GM12878 (cell line): ENCODE results near the gene MBD6. TPM values are rescaled to one million over a fixed set of nuclear protein-coding genes. Genes with fewer than 3 reads are reported as not detected.

Experiments used
- ATAC-seq: fragments of 200-7000 bp; cut with Tn5 transposase; 3 replicates; pipeline ENCODE4 v1.9.1; 2020; ENCODE audit warnings: mild to moderate bottlenecking, moderate library complexity
- BruUV-seq: library from RNA; stranded (reverse); fragments of 400-500 nt; replicated peaks from 2 replicates; lab custom pipeline; 2021; lab: Mats Ljungman, UMichigan
- CTCF ChIA-PET: fragments of 300-600 bp; sonication (Branson Sonifier 250); formaldehyde crosslinking; extraction: SDS; loops from one replicate; lab custom pipeline; 2021; ENCODE audit warnings: inconsistent platforms; lab: Yijun Ruan, JAX
- POLR2A ChIA-PET: fragments of 350-600 bp; formaldehyde crosslinking; extraction: SDS; loops from one replicate; lab custom pipeline; 2021; ENCODE audit warnings: inconsistent platforms; lab: Charles Lee
- RAD21 ChIA-PET: fragments of 300-600 bp; sonication (Branson Sonifier 250); formaldehyde crosslinking; loops from one replicate; lab custom pipeline; 2023; ENCODE audit warnings: antibody characterized with exemption; ENCODE audit not compliant: unreplicated experiment; lab: Charles Lee
- SMC1A ChIA-PET: fragments of 300-600 bp; sonication (Branson Sonifier 250); formaldehyde crosslinking; loops from one replicate; lab custom pipeline; 2023; ENCODE audit not compliant: unreplicated experiment, uncharacterized antibody; lab: Charles Lee
- DNase-seq: peaks from one replicate; pipeline ENCODE4 v3.0.0-alpha.2; 2011; ENCODE audit warnings: low read depth, low spot score
- FAIRE-seq: peaks from 3 replicates; lab custom pipeline; 2011; peaks lifted over from hg19 to GRCh38; lab: Jason Lieb, UNC
- H2AFZ ChIP-seq: 2 replicates; pipeline ENCODE4 v1.6.0; 2011; ENCODE audit warnings: low read depth, low read length, control low read depth; ENCODE audit not compliant: control insufficient read depth
- H3K27ac ChIP-seq: 2 replicates; pipeline ENCODE4 v1.5.1; 2011; ENCODE audit warnings: control low read depth; ENCODE audit not compliant: control insufficient read depth, insufficient read depth
- H3K27me3 ChIP-seq, 2 experiments: replicated peaks in 1 of 2; 2 replicates each; pipeline versions ENCODE4 v1.6.0 to v1.6.1; 2011; ENCODE audit warnings: low read length in 1 of 2; ENCODE audit not compliant: control insufficient read depth in 2 of 2, insufficient read depth in 2 of 2
- H3K36me3 ChIP-seq, 2 experiments: 2 replicates each; pipeline ENCODE4 v1.5.1; 2011; ENCODE audit warnings: low read length in 1 of 2; ENCODE audit not compliant: control insufficient read depth in 2 of 2, insufficient read depth in 2 of 2
- H3K4me1 ChIP-seq: 2 replicates; pipeline ENCODE4 v1.6.1; 2011; ENCODE audit warnings: mild to moderate bottlenecking, low read length, moderate library complexity, mixed read lengths; ENCODE audit not compliant: control insufficient read depth, insufficient read depth
- H3K4me2 ChIP-seq: 2 replicates; pipeline ENCODE4 v1.6.0; 2011; ENCODE audit warnings: control low read depth; ENCODE audit not compliant: control insufficient read depth, insufficient read depth
- H3K4me3 ChIP-seq: fragments of 200-600 bp; sonication (generic); 2 replicates; pipeline ENCODE4 v1.5.1; 2016
- H3K79me2 ChIP-seq: 2 replicates; pipeline ENCODE4 v1.6.0; 2011; ENCODE audit warnings: low read length; ENCODE audit not compliant: control insufficient read depth, insufficient read depth
- H3K9ac ChIP-seq: 2 replicates; pipeline ENCODE4 v1.8.0; 2011; ENCODE audit warnings: low read length, control low read depth, mixed read lengths; ENCODE audit not compliant: control insufficient read depth, insufficient read depth
- H3K9me3 ChIP-seq: replicated peaks from 3 replicates; pipeline ENCODE4 v1.5.1; 2011; ENCODE audit warnings: mild to moderate bottlenecking, low read length; ENCODE audit not compliant: control insufficient read depth, insufficient read depth
- H4K20me1 ChIP-seq: 2 replicates; pipeline ENCODE4 v1.6.0; 2011; ENCODE audit not compliant: control insufficient read depth, insufficient read depth
- BMI1 ChIP-seq: fragments of 450-650 bp; IDR thresholded peaks from 2 replicates; pipeline ENCODE4 v1.6.1; 2016; ENCODE audit warnings: mild to moderate bottlenecking, moderate library complexity, borderline replicate concordance
- CBX3 ChIP-seq: fragments of 200-600 bp; sonication (generic); IDR thresholded peaks from 2 replicates; pipeline ENCODE4 v1.6.1; 2016; ENCODE audit warnings: low read depth, borderline replicate concordance
- CEBPB ChIP-seq, 2 experiments: fragments of 150-350 bp in 1 of 2; IDR thresholded peaks; 2 replicates each; pipeline ENCODE4 v1.6.1; 2012 to 2014; ENCODE audit warnings: low read depth in 2 of 2, low read length in 2 of 2, borderline replicate concordance in 1 of 2, inconsistent platforms in 1 of 2
- CREM ChIP-seq: IDR thresholded peaks from 2 replicates; pipeline ENCODE4 v1.6.1; 2014; ENCODE audit warnings: antibody characterized with exemption, low read depth
- GABPA ChIP-seq: IDR thresholded peaks from 2 replicates; pipeline ENCODE4 v1.6.1; 2014; ENCODE audit warnings: antibody characterized with exemption, low read depth, mild to moderate bottlenecking, inconsistent platforms
- IKZF1 ChIP-seq: fragments of 450-650 bp; conservative IDR thresholded peaks from 2 replicates; pipeline ENCODE4 v1.6.1; 2017; ENCODE audit warnings: antibody characterized with exemption, mild to moderate bottlenecking
- MEF2A ChIP-seq: IDR thresholded peaks from 2 replicates; pipeline ENCODE4 v1.6.1; 2011; ENCODE audit warnings: low read depth, mild to moderate bottlenecking, low read length, moderate library complexity; ENCODE audit not compliant: insufficient read depth
- SMAD5 ChIP-seq: IDR thresholded peaks from 2 replicates; pipeline ENCODE4 v1.6.1; 2016; ENCODE audit warnings: antibody characterized with exemption, low read depth
- WRNIP1 ChIP-seq: IDR thresholded peaks from 2 replicates; pipeline ENCODE4 v1.6.1; 2011; ENCODE audit warnings: low read depth, low read length, improper control_type of control experiment, borderline replicate concordance
- YBX1 ChIP-seq: fragments of 450-650 bp; IDR thresholded peaks from 2 replicates; pipeline ENCODE4 v1.6.1; 2016; ENCODE audit warnings: antibody characterized with exemption
- WGBS: methylation state at CpG from one replicate; pipeline ENCODE4 v1.1.6; 2016; ENCODE audit warnings: low lambda C conversion rate; ENCODE audit not compliant: insufficient replicate concordance, insufficient coverage; ENCODE audit errors: missing lambda C conversion rate; 5-methylcytosine and 5-hydroxymethylcytosine counted together
- in situ Hi-C: fragments of 300-500 bp; cut with MboI; formaldehyde crosslinking; loops from 9 replicates; pipeline ENCODE4 v1.14.3; 2018; ENCODE audit warnings: mixed read lengths
- intact Hi-C: fragments of 100-400 bp; cut with micrococcal nuclease; formaldehyde crosslinking; loops from one replicate; pipeline ENCODE4 v1.14.2; 2022; ENCODE audit not compliant: unreplicated experiment
- polyA plus RNA-seq, 11 experiments: library from polyadenylated mRNA; depleted of rRNA in 4 of 11; unstranded in 6 of 11; stranded (reverse) in 5 of 11; fragments of >200 nt; fragmentation: Nextera tagmentation in 4 of 11; fragmentation: Illumina TruSeq in 1 of 11; extraction: Ambion mirVana in 4 of 11; extraction: Trizol in 1 of 11; gene quantifications; 1 replicate in 1 of 11; 2 replicates in 10 of 11; pipeline versions ENCODE4 v1.2.1 to v1.2.3, GENCODE V29; 2011 to 2016; ENCODE audit warnings: inconsistent platforms in 2 of 11, missing spikeins in 2 of 11, low read depth in 1 of 11
- total RNA-seq, 4 experiments: library from RNA; depleted of rRNA in 3 of 4; stranded (reverse); fragments of >200 nt in 3 of 4; fragmentation: Illumina TruSeq in 1 of 4; extraction: Trizol in 1 of 4; gene quantifications; 2 replicates each; pipeline versions ENCODE4 v1.2.1 to v1.2.3, GENCODE V29; 2013 to 2021
- TF ChIP-seq, protein P1 (sequence below): IDR thresholded peaks from 2 replicates; pipeline ENCODE4 v1.6.1; 2012; ENCODE audit warnings: mild to moderate bottlenecking, low read depth, low read length

Gene MBD6
- total and polyA plus RNA-seq, 10 of the 15 experiments (the other 5 are each of a cell fraction or from before 2014, with no cell fraction given), result 1.5 to 52.7 (median 6.8) TPM

DNA sequence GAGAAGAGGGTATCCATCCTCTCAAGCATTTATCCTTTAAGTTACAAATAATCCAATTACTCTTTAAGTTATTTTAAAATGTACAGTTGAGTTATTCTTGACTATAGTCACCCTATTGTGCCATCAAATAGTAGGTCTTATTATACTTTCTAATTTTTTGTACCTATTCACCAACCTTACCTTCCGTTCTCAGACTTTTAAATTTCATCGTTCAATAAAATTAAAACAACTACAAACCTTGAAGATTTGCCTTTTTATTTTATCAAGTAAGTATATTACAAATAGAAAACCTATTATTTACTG, 25.3 kb downstream of the MBD6 start:
- in situ Hi-C loops, result no loop called here
- 91% methylated on average over 2 of the region's 2 CpGs for WGBS
- TF ChIP-seq GABPA (no peak), IKZF1 (no peak), CEBPB (IDR thresholded peaks at IDR 0.05; ENCODE audit: borderline replicate concordance in 1 of 2, low read depth in 2 of 2, low read length in 2 of 2) (no peak), BMI1 (no peak), CBX3 (no peak), WRNIP1 (no peak), YBX1 (no peak), MEF2A (no peak), SMAD5 (no peak), CREM (no peak)
- TF ChIP-seq, protein P1, sequence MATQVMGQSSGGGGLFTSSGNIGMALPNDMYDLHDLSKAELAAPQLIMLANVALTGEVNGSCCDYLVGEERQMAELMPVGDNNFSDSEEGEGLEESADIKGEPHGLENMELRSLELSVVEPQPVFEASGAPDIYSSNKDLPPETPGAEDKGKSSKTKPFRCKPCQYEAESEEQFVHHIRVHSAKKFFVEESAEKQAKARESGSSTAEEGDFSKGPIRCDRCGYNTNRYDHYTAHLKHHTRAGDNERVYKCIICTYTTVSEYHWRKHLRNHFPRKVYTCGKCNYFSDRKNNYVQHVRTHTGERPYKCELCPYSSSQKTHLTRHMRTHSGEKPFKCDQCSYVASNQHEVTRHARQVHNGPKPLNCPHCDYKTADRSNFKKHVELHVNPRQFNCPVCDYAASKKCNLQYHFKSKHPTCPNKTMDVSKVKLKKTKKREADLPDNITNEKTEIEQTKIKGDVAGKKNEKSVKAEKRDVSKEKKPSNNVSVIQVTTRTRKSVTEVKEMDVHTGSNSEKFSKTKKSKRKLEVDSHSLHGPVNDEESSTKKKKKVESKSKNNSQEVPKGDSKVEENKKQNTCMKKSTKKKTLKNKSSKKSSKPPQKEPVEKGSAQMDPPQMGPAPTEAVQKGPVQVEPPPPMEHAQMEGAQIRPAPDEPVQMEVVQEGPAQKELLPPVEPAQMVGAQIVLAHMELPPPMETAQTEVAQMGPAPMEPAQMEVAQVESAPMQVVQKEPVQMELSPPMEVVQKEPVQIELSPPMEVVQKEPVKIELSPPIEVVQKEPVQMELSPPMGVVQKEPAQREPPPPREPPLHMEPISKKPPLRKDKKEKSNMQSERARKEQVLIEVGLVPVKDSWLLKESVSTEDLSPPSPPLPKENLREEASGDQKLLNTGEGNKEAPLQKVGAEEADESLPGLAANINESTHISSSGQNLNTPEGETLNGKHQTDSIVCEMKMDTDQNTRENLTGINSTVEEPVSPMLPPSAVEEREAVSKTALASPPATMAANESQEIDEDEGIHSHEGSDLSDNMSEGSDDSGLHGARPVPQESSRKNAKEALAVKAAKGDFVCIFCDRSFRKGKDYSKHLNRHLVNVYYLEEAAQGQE, result no peak
- ChIA-PET POLR2A (no interaction called here), RAD21 (no interaction called here), CTCF (no interaction called here), SMC1A (no interaction called here)
- no peak for ATAC-seq
- no peaks in the 10 kb centered on the region for H3K36me3 ChIP-seq
- no peak overlapping the region for H2AFZ ChIP-seq
- no TSS peak for BruUV-seq
- H3K27me3 ChIP-seq, result peaks cover 0 to under 1% of the 10 kb centered on the region in 2 experiments; a peak in 2 of 4 replicates
- DNase-seq, result no peak
- intact Hi-C loops, result no loop called here
- H3K4me3 ChIP-seq, result no peak overlapping the region
- H3K27ac ChIP-seq, result no peak overlapping the region
- peaks cover 19% of the 10 kb centered on the region for H3K79me2 ChIP-seq
- peaks cover 9% of the 10 kb centered on the region; the same call in 1 of the 2 replicates for H3K4me1 ChIP-seq
- no peaks in the 10 kb centered on the region for H4K20me1 ChIP-seq
- FAIRE-seq, result no peak
- H3K4me2 ChIP-seq, result no peak overlapping the region
- H3K9ac ChIP-seq, result no peak overlapping the region
- H3K9me3 ChIP-seq, result no peaks in the 10 kb centered on the region
